HG02588 (cell line): ENCODE data around the gene PRSS2.

ENCODE experiments used
- ATAC-seq: cut with Tn5 transposase; IDR thresholded peaks from one replicate; pipeline ENCODE4 v1.9.1; 2021; ENCODE audit warnings: mild to moderate bottlenecking, moderate library complexity; ENCODE audit not compliant: unreplicated experiment

PRSS2 gene

DNA sequence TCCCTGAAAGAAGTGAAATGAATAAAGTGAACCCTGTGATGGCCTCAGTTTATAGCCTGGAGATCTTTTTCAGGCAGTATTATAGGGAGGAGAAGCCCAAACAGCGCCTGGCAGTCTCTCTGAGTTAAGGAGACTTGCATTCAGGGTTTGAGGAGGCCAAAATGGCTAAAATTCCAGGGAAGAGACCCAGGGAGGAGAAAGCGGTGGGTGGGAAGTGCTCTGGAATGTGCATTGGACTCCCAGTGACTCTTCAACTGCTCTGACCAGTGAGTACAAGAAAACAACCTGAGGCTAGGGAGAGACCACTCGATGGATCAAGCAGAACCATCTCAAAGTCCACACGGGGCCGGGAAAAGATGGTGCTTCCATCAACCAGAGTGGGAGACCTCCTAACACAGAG lies 48.8 kb downstream of the PRSS2 start:
- no peak for ATAC-seq

DNA sequence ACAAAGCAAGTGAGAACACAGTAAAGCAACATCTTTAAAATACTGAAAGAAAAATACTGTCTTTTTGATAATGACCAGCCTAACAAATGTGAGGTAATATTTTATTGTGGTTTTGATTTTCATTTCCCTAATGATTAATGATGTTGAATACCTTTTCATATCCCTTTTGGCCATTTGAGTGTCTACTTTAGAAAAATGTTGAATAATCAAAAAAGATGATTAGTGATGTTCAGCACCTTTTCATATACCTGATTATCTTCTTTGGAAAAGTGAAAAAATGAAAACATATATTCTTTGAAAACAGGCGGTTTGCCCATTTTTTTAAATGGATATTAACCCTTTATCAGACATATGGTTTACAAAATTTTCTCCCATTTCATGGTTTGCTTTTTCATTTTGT lies 51.9 kb downstream of the PRSS2 start:
- no peak for ATAC-seq
